ENCODE data around the gene MX2. TPM values are rescaled to one million over a fixed set of nuclear protein-coding genes. Genes with fewer than 3 reads are reported as not detected.
A peak's percentile ranks its signal among the peaks of the same experiment; 100 is the strongest.

The MX2 gene
- total and polyA plus RNA-seq, 8 donors = 1.1 to 31.9 (median 1.9) TPM

DNA sequence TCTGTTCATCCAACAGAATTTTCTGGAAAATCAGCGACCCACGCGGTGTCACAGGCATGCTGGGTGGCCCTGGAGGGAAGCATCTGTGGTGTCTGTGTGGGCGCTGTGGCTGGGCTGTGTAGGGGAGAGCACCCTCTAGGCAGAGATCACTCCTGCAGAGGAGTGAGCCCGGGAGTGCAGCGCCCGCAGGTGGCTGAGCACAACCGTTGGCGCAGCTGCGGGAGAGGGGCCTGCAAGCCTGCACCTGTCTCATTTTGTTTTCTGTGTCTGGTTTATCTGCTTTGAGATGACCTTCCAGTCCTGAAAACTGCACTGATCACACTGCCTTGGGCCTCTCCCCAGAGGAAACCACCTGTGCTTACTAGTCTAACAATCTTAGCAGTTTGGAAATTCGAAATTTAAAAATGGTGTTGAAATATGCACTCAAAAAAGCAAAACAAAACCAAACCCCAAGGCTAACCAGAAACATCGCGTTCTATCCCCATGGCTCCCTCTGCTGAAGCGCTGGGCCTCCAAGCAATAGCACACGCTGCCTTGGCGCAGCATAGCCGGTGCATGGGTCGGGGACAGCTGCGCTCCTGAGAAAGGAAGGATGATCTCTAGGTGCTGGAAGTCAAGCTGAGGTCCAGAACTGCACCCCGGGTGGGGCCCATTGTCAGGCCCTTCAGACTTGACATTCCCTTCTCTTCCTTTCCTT lies 40.5 kb upstream of the MX2 start:
- H3K27me3 ChIP-seq = peaks cover 12 to 27% of the 10 kb centered on the region in 2 donors
- TF ChIP-seq, protein P1, sequence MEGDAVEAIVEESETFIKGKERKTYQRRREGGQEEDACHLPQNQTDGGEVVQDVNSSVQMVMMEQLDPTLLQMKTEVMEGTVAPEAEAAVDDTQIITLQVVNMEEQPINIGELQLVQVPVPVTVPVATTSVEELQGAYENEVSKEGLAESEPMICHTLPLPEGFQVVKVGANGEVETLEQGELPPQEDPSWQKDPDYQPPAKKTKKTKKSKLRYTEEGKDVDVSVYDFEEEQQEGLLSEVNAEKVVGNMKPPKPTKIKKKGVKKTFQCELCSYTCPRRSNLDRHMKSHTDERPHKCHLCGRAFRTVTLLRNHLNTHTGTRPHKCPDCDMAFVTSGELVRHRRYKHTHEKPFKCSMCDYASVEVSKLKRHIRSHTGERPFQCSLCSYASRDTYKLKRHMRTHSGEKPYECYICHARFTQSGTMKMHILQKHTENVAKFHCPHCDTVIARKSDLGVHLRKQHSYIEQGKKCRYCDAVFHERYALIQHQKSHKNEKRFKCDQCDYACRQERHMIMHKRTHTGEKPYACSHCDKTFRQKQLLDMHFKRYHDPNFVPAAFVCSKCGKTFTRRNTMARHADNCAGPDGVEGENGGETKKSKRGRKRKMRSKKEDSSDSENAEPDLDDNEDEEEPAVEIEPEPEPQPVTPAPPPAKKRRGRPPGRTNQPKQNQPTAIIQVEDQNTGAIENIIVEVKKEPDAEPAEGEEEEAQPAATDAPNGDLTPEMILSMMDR (IDR thresholded peaks at IDR 0.05) = no peak
- DNase-seq = peak in 1 of 4 donors; percentile 55
- no peak overlapping the region for H3K27ac ChIP-seq
- intact Hi-C loops (cut with DNase I) = no loop called here
- H3K36me3 ChIP-seq = no peaks in the 10 kb centered on the region
- H3K9me3 ChIP-seq = no peaks in the 10 kb centered on the region
- no peak overlapping the region for H3K4me3 ChIP-seq
- ATAC-seq = no peak
- peaks cover 0 to 6% of the 10 kb centered on the region in 2 donors for H3K4me1 ChIP-seq

DNA sequence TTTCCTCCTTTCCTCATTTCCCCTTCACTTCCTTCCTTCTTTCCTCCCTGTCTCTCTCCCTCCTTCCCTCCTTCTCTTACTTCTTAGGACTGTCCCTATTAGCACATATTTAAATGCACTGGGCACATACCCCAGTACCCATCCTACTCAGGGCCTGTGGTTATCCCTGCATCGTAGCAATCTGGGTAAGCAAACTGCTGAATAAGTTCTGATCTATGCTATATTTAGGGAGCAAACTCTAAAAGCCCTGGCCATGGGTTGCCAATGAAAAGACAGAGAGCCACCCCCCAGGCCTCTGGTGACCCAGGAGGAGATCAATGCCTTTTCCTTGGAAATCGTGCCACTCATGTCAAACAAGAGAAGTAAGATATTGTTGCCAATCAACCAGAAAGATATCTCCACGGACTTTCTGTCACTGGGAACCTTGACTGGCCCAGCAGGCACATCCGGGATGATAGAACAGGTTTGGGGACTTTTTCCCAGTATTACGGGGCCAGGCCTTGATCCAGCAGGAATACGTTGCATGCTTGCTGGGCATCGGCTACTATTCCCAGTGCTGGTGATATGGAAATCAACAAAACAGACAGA lies 39.8 kb upstream of the MX2 start:
- no peak overlapping the region for H3K4me3 ChIP-seq
- no peaks in the 10 kb centered on the region for H3K9me3 ChIP-seq
- intact Hi-C loops (cut with DNase I) = no loop called here
- peaks cover 0 to 3% of the 10 kb centered on the region in 2 donors for H3K4me1 ChIP-seq
- no peaks in the 10 kb centered on the region for H3K36me3 ChIP-seq
- TF ChIP-seq, protein P1 (IDR thresholded peaks at IDR 0.05) = no peak
- no peak overlapping the region for H3K27ac ChIP-seq
- ATAC-seq = no peak
- no peak for DNase-seq
- peaks cover 5 to 21% of the 10 kb centered on the region in 2 donors for H3K27me3 ChIP-seq

DNA sequence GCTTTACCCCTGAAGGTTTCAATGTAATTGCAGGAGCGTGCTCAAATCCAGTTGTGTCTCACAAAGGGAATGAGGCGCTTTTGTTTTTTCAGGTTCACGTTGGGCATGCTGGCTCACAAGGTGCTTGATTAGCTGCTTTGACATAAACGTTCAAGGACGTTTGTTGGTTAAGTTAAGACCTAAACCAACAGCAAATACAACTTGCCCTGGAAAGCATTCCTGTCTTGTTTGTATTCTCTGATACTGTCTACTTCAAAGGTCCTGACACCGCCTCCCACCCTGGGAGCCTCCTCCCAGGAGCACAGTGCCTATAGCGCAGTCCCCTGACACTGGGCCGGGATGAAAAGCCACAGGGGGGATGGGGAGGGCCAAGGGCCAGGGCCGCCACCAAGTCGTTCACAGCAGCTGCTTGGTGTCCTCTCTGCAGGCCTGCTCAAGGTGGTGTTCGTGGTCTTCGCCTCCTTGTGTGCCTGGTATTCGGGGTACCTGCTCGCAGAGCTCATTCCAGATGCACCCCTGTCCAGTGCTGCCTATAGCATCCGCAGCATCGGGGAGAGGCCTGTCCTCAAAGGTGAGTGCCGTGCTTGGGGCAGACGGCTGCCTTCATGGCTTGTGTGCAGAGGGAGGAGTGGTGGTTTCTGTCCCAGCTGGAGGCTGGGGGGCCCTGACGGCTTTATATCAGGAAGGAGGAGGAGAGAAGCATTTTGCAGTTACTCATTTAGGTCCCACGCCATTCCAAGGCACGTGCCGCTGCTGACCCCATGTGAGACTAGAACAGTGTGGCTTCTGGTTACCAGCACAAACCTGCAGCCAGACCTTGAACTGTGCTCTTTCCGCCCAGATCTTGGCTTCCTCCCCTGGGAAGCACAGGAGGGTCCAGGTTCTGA lies 39.1 kb upstream of the MX2 start:
- Histone ChIP-seq H3K27ac (no peak overlapping the region), H3K4me3 (no peak overlapping the region), H3K9me3 (no peaks in the 10 kb centered on the region), H3K27me3 (peaks cover 0 to 13% of the 10 kb centered on the region in 2 donors), H3K4me1 (no peaks in the 10 kb centered on the region), H3K36me3 (no peaks in the 10 kb centered on the region)
- intact Hi-C loops (cut with DNase I) = no loop called here
- peak in 1 of 4 donors; percentile 68 for DNase-seq
- ATAC-seq = no peak
- TF ChIP-seq, protein P1 (IDR thresholded peaks at IDR 0.05) = no peak

DNA sequence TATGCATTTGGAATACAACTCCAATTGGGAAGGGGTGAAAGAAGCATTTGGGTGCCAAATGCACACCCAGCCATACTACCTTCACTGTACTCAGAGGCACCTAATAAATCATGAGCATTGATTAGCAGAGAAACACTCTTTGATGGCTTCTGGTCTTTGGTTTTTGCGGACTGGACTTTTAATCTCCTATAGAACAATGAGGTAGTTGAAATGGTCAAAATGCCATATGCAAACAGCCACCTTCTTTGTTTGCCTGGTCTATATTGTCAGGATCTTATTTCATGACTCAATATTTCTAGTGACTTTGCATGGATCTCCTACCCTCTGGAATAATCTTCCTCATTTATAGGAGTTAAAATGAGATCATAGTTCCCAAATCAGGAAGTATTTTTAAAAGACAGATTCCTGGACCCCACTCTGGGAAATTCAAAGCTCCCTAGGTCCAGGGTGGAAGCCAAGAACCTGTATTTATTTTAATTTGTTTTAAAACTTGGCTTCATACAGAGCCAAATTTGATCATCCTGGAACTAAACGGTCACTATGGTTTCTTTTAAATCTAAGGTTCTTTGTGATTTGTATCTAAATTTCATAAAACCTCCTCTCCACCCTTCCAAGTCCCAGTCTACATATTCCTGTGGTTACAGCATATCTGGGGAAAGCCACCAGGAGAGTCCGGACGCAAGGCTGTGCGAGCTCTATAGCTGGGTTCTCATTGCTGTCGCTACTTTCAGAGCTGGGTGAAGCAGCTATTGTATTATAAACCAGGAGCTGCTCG lies 36.5 kb upstream of the MX2 start:
- H3K4me3 ChIP-seq = no peak overlapping the region
- no peaks in the 10 kb centered on the region for H3K27me3 ChIP-seq
- DNase-seq (no peak), ATAC-seq (no peak)
- no peak overlapping the region for H3K27ac ChIP-seq
- no peaks in the 10 kb centered on the region for H3K4me1 ChIP-seq
- intact Hi-C loops (cut with DNase I) = no loop called here
- no peaks in the 10 kb centered on the region for H3K9me3 ChIP-seq
- no peaks in the 10 kb centered on the region for H3K36me3 ChIP-seq
- TF ChIP-seq, protein P1 (IDR thresholded peaks at IDR 0.05) = no peak

All from left lung (tissue), 10 donors.